ENCODE results near the gene EXOG.

EXOG gene

GRCh38 chr3:38549957-38550840 lies 54.1 kb downstream of the EXOG start:
- DNase-seq, result no peak
- TF ChIP-seq GATA1 (IDR thresholded peaks at IDR 0.05; ENCODE audit: low read depth, low read length) (no peak), POLR2A (IDR thresholded peaks at IDR 0.05; ENCODE audit: low read length) (no peak)

- TF ChIP-seq GATA1 (IDR thresholded peaks at IDR 0.05; ENCODE audit: low read depth, low read length) (no peak), POLR2A (IDR thresholded peaks at IDR 0.05; ENCODE audit: low read length) (no peak)
- no peak for DNase-seq
Observed at GRCh38 chr3:38551026-38551832, 55.1 kb downstream of the EXOG start.

DNA sequence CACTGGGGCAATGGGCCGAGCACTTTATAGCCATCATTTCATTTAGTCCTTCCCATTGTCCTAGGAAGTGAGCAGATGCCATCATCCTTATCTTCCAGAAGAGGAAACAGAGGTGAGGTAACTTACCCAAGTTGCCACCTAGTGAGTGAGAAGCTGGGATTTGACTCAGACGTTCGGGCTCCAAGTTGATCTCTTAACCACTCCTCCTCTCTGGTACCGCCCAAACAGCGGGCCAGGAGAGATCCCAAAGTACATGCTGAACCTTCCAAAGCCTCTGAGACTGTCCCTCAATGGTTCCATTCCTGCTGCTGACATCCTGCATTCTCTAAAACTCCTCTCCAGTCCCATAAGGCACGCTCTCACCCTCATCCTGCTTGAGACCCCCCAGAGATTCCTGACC lies 56.2 kb downstream of the EXOG start:
- no peak for TF ChIP-seq POLR2A (IDR thresholded peaks at IDR 0.05; ENCODE audit: low read length)
- no peak for TF ChIP-seq GATA1 (IDR thresholded peaks at IDR 0.05; ENCODE audit: low read depth, low read length)
- DNase-seq, result no peak

DNA sequence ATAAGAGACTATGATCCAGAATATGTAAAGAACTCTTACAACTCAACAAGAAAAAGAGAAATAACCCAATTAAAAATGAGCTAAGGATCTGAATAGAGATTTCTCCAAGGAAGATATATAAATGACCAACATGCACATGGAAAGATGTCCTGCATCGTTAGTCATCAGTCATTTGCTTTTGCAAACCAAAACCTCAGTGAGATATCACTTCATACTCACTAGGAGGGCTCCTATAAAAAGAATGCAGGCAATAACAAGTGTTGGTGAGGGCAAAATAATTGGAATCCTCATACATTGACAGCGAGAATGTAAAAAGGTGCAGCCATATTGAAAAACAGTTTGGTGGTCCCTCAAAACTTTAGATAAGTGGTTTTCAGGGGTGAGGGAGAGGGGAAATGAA lies 56.9 kb downstream of the EXOG start:
- DNase-seq, result no peak
- no peak for TF ChIP-seq GATA1 (IDR thresholded peaks at IDR 0.05; ENCODE audit: low read depth, low read length)
- no peak for TF ChIP-seq POLR2A (IDR thresholded peaks at IDR 0.05; ENCODE audit: low read length)

DNA sequence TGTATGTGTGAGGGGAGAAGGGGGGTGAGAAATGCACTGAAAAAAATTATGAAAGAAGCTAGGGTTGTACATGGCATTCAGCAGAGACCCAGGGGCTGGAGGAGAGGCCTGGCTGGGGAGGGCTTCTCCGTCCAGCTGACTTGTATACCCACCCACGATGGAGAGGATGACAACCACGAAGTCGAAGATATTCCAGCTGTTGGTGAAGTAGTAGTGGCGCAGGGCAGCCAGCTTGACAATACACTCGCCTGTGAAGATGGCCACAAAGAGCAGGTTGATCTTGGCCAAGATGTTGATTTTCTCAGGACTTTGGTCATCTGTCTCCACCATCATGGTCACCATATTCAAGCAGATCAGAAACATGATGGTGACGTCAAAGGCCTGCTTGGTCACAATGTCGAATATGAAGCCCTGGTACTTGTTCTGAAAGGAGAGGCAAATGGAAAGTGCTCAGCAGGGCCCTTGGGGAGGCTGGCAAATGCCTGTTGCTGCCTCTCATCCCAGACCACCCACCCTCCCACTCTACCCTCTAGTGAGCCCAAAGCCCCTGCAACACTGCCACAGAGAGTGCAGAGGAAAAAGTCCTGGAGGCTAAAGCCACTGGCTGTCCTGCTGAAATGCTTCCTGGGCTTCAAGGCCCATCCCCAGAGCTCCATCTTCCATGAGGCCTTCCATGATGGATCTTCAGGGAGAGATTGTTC lies 58.1 kb downstream of the EXOG start:
- no peak for TF ChIP-seq GATA1 (IDR thresholded peaks at IDR 0.05; ENCODE audit: low read depth, low read length)
- no peak for TF ChIP-seq POLR2A (IDR thresholded peaks at IDR 0.05; ENCODE audit: low read length)
- no peak for DNase-seq

DNA sequence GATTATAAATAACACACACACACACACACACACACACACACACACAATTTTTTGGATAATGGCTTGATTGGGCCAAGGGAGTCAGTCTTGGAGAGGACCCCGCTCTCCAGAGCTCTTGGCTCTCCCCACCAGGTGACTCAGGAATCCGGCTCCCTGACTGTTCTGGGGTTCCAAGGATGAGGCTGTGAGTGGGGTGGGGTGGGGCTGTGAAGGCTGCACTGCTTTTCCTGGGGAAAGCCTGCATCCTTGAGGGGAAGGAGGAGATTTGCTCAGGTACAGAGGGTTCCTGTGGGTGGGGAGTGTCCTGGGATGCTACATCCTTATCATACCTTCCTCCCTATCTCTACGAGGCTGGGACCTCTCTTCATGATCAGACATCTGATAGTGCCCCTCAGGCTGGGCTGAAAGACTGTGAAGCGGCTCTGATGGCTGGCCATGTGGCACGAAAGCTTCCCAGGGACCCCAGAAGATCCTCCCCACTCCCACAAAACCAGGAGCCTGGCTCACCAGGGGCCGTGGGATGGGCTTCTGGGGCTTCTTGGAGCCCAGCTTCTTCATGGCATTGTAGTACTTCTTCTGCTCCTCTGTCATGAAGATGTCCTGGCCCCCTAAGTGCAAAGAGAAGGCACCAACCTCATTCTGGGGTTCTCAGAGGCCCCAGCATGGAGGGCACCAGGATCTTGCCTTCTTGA lies 59.2 kb downstream of the EXOG start:
- TF ChIP-seq POLR2A (IDR thresholded peaks at IDR 0.05; ENCODE audit: low read length), result no peak
- TF ChIP-seq GATA1 (IDR thresholded peaks at IDR 0.05; ENCODE audit: low read depth, low read length), result no peak

GRCh38 chr3:38555926-38556325 lies 59.8 kb downstream of the EXOG start:
- DNase-seq, result no peak
- TF ChIP-seq POLR2A (IDR thresholded peaks at IDR 0.05; ENCODE audit: low read length), result no peak
- no peak for TF ChIP-seq GATA1 (IDR thresholded peaks at IDR 0.05; ENCODE audit: low read depth, low read length)

More for the DNA sequence above, 59.2 kb downstream of the EXOG start:
- no peak for DNase-seq

GRCh38 chr3:38556640-38557358 lies 60.7 kb downstream of the EXOG start:
- DNase-seq, result no peak
- no peak for TF ChIP-seq POLR2A (IDR thresholded peaks at IDR 0.05; ENCODE audit: low read length)
- TF ChIP-seq GATA1 (IDR thresholded peaks at IDR 0.05; ENCODE audit: low read depth, low read length), result no peak

- TF ChIP-seq POLR2A (IDR thresholded peaks at IDR 0.05; ENCODE audit: low read length) (no peak), GATA1 (IDR thresholded peaks at IDR 0.05; ENCODE audit: low read depth, low read length) (no peak)
Observed at GRCh38 chr3:38558864-38559263, 62.7 kb downstream of the EXOG start.

GRCh38 chr3:38560284-38560683 lies 64.1 kb downstream of the EXOG start:
- DNase-seq, result no peak
- no peak for TF ChIP-seq GATA1 (IDR thresholded peaks at IDR 0.05; ENCODE audit: low read depth, low read length)
- no peak for TF ChIP-seq POLR2A (IDR thresholded peaks at IDR 0.05; ENCODE audit: low read length)

More at GRCh38 chr3:38558864-38559263, 62.7 kb downstream of the EXOG start:
- no peak for DNase-seq

GRCh38 chr3:38560996-38561717 lies 65.0 kb downstream of the EXOG start:
- TF ChIP-seq POLR2A (IDR thresholded peaks at IDR 0.05; ENCODE audit: low read length) (no peak), GATA1 (IDR thresholded peaks at IDR 0.05; ENCODE audit: low read depth, low read length) (no peak)
- no peak for DNase-seq

Data from erythroblast (primary cell).